ENCODE results near the gene DUOX2. TPM values are rescaled to one million over a fixed set of nuclear protein-coding genes. Genes with fewer than 3 reads are reported as not detected.
A peak's percentile ranks its signal among the peaks of the same experiment; 100 is the strongest.

DUOX2 gene
- total RNA-seq, 1 donor from 2014 or later: not detected

DNA sequence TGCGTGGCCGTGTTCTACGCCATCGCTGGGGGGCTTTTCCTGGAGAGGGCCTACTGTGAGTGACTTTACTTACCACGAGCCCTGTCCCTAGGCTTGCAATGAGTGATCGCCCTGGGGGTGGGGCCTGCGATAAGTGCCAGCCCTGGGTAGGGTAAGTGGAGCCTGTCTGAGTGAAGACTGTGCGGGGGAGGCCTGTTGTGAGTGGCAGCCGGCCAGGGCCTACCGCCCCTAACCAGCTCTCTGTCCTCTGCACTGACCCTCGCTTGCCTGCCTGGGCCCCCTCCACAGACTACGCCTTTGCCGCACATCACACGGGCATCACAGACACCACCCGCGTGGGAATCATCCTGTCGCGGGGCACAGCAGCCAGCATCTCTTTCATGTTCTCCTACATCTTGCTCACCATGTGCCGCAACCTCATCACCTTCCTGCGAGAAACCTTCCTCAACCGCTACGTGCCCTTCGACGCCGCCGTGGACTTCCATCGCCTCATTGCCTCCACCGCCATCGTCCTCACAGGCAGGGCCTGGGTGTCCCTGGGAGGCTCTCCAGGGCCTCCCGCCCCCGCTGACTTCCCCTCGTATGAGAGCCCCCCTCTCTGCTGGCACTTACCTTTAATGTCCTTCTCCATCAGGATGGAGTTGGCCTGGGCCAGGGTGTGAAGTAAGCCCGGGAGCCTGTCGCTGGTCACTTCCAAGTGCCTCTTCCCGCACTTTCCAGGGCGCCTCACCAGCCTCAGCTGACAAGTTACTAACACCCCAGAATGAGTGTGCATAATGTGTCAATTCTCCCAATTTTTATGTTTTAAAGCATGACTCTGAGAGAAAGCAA is 38.2 kb upstream of the DUOX2 start:
- Histone ChIP-seq H2AFZ (replicated peaks) (no peak overlapping the region), H3K79me2 (ENCODE audit: low read depth) (no peaks in the 10 kb centered on the region), H4K20me1 (ENCODE audit: low read depth) (no peaks in the 10 kb centered on the region), H3K9me3 (ENCODE audit: low read depth) (no peaks in the 10 kb centered on the region), H3K27me3 (no peaks in the 10 kb centered on the region), H3F3A (ENCODE audit: low read depth) (no peaks in the 10 kb centered on the region), H3K4me3 (no peak overlapping the region), H3K9ac (no peak overlapping the region), H3K4me1 (peaks cover 13% of the 10 kb centered on the region), H3K4me2 (no peak overlapping the region), H3K36me3 (no peaks in the 10 kb centered on the region), H3K27ac (no peak overlapping the region)
- Mint-ChIP-seq H3K27me3 (ENCODE audit: insufficient read depth, low read depth) (peaks cover 12% of the 10 kb centered on the region), H3K4me3 (no peak overlapping the region), H3K4me1 (peaks cover 27% of the 10 kb centered on the region), H3K27ac (peak overlapping the region; percentile 65), H3K9me3 (peaks cover 2% of the 10 kb centered on the region), H3K36me3 (no peaks in the 10 kb centered on the region)
- no peak for TF ChIP-seq EZH2 (IDR thresholded peaks at IDR 0.05)
- TF ChIP-seq EZH2phosphoT487 (IDR thresholded peaks at IDR 0.05): no peak
- TF ChIP-seq, protein P1, sequence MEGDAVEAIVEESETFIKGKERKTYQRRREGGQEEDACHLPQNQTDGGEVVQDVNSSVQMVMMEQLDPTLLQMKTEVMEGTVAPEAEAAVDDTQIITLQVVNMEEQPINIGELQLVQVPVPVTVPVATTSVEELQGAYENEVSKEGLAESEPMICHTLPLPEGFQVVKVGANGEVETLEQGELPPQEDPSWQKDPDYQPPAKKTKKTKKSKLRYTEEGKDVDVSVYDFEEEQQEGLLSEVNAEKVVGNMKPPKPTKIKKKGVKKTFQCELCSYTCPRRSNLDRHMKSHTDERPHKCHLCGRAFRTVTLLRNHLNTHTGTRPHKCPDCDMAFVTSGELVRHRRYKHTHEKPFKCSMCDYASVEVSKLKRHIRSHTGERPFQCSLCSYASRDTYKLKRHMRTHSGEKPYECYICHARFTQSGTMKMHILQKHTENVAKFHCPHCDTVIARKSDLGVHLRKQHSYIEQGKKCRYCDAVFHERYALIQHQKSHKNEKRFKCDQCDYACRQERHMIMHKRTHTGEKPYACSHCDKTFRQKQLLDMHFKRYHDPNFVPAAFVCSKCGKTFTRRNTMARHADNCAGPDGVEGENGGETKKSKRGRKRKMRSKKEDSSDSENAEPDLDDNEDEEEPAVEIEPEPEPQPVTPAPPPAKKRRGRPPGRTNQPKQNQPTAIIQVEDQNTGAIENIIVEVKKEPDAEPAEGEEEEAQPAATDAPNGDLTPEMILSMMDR (IDR thresholded peaks at IDR 0.05): no peak
- DNase-seq (ENCODE audit: low spot score): no peak

DNA sequence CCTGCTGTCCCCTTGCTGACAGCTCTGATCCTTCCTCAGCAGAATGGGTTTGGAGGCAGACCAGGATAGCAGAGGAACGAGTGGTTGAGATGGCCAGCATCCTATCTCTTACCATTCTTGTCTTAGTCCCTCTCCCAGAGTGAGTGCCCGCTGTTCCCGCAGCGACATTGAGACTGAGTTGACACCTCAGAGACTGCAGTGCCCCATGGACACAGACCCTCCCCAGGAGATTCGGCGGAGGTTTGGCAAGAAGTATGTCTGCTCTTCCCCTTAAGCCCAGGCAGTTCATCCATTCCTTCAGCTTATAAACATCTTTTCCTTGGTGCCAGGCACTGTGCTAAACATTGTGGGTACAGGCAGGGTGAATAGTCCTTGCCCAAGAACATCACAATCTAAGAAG is 37.0 kb upstream of the DUOX2 start:
- Mint-ChIP-seq H3K9me3 (peaks cover 2% of the 10 kb centered on the region), H3K4me3 (no peak overlapping the region), H3K27ac (peak overlapping the region; percentile 34), H3K36me3 (no peaks in the 10 kb centered on the region), H3K27me3 (ENCODE audit: insufficient read depth, low read depth) (peaks cover 12% of the 10 kb centered on the region), H3K4me1 (peaks cover 21% of the 10 kb centered on the region)
- Histone ChIP-seq H3K4me2 (no peak overlapping the region), H3K27ac (no peak overlapping the region), H3K36me3 (no peaks in the 10 kb centered on the region), H3F3A (ENCODE audit: low read depth) (no peaks in the 10 kb centered on the region), H2AFZ (replicated peaks) (no peak overlapping the region), H3K9ac (no peak overlapping the region), H3K9me3 (ENCODE audit: low read depth) (no peaks in the 10 kb centered on the region), H3K4me1 (peaks cover 13% of the 10 kb centered on the region), H4K20me1 (ENCODE audit: low read depth) (no peaks in the 10 kb centered on the region), H3K79me2 (ENCODE audit: low read depth) (no peaks in the 10 kb centered on the region), H3K27me3 (no peaks in the 10 kb centered on the region), H3K4me3 (no peak overlapping the region)
- no peak for DNase-seq (ENCODE audit: low spot score)
- no peak for TF ChIP-seq EZH2phosphoT487 (IDR thresholded peaks at IDR 0.05)
- TF ChIP-seq, protein P1 (IDR thresholded peaks at IDR 0.05): no peak
- no peak for TF ChIP-seq EZH2 (IDR thresholded peaks at IDR 0.05)

DNA sequence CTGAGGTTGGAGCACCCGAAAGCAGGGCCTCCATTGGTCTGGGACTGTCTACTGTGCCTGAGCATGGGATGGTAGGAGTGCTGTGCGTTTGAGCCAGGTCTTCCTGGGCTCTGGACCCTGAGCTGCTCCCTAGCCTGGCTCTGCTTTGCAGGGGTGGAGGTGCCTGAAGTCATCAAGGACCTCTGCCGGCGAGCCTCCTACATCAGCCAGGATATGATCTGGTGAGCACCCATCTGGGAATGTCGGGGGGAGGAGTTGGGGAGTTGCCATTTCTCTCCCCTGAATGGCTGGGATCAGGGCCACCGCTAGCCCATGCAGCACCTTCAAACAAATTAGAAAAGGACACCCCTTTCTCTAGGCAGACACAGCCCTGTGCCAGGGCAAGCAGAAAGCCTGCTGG is 36.5 kb upstream of the DUOX2 start:
- Histone ChIP-seq H2AFZ (replicated peaks) (no peak overlapping the region), H3K9me3 (ENCODE audit: low read depth) (no peaks in the 10 kb centered on the region), H3K4me3 (no peak overlapping the region), H3F3A (ENCODE audit: low read depth) (no peaks in the 10 kb centered on the region), H3K36me3 (no peaks in the 10 kb centered on the region), H4K20me1 (ENCODE audit: low read depth) (no peaks in the 10 kb centered on the region), H3K79me2 (ENCODE audit: low read depth) (no peaks in the 10 kb centered on the region), H3K4me2 (no peak overlapping the region), H3K9ac (no peak overlapping the region), H3K4me1 (peaks cover 13% of the 10 kb centered on the region), H3K27ac (no peak overlapping the region), H3K27me3 (no peaks in the 10 kb centered on the region)
- TF ChIP-seq, protein P1 (IDR thresholded peaks at IDR 0.05): no peak
- no peak for TF ChIP-seq EZH2phosphoT487 (IDR thresholded peaks at IDR 0.05)
- H3K9me3 Mint-ChIP-seq: peaks cover 2% of the 10 kb centered on the region
- no peak overlapping the region for H3K27ac Mint-ChIP-seq
- H3K36me3 Mint-ChIP-seq: no peaks in the 10 kb centered on the region
- H3K4me1 Mint-ChIP-seq: peaks cover 18% of the 10 kb centered on the region
- H3K4me3 Mint-ChIP-seq: no peak overlapping the region
- DNase-seq (ENCODE audit: low spot score): no peak
- H3K27me3 Mint-ChIP-seq (ENCODE audit: insufficient read depth, low read depth): peaks cover 12% of the 10 kb centered on the region
